Measurements from ENCODE around the gene DDTL. TPM values are rescaled to one million over a fixed set of nuclear protein-coding genes. Genes with fewer than 3 reads are reported as not detected.
"Not testable (repeated sequence)": the region's sequence is repeated elsewhere in the genome, so short reads cannot be mapped to it uniquely, and the experiment has no call there.

Gene DDTL
- total RNA-seq, 1 donor from 2014 or later = not detected

DNA sequence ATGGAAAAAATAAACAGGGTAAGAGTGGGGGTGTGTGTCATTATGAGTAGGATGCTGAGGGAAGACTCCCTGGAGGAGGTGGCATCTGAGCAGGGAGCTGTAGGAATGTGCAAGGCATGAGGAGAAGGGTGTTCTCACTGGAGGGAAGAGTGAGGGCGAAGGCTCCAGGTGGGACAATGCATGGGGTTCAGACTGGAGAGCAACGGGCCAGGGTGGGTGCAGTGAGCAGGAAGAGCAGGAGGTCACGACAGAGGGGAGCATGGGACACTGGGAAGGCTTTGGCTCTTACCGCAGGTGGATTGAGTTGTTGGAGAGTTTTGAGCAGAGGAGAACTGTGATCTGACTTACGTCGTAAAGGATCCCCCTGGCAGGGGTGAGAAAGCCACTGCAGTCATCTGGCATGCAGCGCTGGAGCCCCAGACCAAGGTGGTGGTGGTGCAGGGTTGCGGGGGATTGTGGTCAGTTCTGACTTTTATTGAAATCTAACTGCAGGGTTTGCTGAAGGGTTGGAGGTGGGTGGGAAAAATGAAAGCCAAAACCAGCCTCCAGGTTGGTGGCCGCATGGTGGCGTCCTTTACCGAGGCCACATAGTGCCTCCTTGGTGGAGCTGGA is 13.8 kb upstream of the DDTL start:
- not testable (repeated sequence) for H3K4me3 ChIP-seq (ENCODE audit: low read depth, low read length); DNase-seq (ENCODE audit: low read depth)

DNA sequence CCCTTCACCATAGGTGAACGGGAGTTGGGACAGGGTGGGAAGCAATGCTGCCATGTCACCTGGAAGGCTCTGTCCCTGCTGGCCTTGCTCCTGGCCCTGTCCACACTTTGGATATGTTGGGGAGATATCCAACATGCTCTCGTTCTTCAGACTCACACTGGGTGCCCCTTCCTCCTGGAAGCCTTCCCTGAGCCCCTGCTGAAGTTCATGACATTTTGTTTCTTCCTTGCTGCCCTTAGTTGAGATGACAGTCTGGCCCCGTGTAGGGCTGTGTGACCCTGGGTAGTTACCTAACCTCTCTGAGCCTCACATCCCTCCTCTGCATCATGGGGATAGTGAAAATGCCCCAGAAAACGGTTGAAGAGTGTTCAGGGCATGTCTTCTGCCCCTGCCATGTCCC is 13.2 kb upstream of the DDTL start:
- DNase-seq (ENCODE audit: low read depth); H3K4me3 ChIP-seq (ENCODE audit: low read depth, low read length): not testable (repeated sequence)

DNA sequence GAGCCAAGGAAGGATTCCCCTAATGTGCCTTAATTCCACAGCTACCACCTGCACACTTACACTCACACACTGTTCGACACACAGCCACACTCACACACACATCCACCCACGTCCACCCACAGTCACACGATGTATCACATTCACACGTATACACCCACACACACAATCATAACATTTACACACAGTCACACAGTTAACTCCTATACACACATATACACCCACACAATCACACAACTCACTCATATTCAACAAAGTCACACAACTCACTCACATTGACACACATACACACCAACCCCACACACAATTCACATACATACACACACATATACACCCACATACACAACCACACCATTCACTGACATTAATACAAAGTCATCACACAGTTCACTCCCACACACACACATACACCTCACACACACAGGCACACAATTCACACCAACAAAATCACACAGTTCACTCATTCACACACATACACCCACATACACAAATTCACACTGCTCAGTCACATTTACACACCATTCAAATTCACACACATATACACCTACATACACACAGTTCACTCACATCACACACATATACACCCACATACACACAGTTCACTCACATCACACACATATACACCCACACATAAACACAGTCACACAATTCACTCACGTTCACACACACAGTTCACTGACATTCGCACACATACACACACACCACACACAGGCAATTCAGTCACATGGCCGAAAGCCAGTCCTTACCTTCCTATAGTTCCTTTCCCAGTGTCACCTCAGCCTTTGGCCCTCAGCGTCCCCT is 12.3 kb upstream of the DDTL start:
- not testable (repeated sequence) for H3K4me3 ChIP-seq (ENCODE audit: low read depth, low read length); DNase-seq (ENCODE audit: low read depth)

DNA sequence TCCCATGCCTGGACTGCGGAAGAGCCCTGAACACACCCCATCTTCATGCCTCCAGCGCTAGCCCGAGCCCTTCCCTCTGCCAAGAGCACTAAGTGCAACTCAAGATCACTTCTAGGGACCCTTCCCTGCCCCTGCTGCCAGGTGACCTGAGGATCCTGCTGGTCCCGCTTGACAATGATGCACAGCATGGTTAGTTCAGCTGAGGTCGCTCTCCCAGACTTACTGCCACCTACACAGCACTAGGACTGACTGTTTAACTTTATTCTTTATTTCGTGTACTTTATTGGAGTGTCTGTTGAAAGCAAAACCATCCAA is 11.7 kb upstream of the DDTL start:
- not testable (repeated sequence) for DNase-seq (ENCODE audit: low read depth); H3K4me3 ChIP-seq (ENCODE audit: low read depth, low read length)

DNA sequence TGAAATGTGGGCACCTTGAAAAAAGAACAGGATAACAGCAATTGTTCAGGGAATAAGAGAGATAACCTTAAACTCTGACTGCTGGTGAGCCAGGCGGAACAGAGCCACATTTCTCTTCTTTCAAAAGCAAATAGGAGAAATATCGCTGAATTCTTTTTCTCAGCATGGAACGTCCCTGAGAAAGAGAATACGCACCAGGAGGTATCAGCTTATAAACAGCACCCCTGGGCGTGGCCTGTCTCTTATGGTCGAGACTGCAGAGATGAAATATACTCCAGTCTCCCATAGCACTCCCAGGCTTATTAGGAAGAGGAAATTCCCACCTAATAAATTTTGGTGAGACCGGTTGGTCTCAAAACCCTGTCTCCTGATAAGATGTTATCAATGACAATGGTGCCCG is 10.8 kb upstream of the DDTL start:
- H3K4me3 ChIP-seq (ENCODE audit: low read depth, low read length); DNase-seq (ENCODE audit: low read depth): not testable (repeated sequence)

DNA sequence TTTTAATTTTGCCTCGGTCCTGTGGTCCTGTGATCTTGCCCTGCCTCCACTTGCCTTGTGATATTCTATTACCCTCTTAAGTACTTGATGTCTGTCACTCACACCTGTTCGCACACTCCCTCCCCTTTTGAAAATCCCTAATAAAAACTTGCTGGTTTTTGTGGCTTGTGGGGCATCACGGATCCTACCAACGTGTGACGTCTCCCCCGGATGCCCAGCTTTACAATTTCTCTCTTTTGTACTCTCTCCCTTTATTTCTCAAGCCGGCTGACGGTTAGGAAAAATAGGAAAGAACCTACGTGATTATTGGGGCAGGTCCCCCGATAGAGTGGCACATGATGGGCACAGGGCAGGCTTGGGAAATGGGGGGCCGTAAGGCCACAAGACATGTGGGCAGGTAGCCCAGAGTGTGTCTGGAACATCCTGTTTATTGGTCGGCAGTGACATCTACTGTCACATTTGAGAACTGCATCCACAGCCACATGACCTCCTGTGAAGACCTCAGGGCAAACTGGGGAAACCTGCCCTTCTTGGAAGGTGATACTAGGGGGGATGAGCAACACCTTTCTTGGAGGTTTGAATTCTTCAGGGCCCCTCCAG is 10.3 kb upstream of the DDTL start:
- not testable (repeated sequence) for DNase-seq (ENCODE audit: low read depth); H3K4me3 ChIP-seq (ENCODE audit: low read depth, low read length)
- TF ChIP-seq, protein P1, sequence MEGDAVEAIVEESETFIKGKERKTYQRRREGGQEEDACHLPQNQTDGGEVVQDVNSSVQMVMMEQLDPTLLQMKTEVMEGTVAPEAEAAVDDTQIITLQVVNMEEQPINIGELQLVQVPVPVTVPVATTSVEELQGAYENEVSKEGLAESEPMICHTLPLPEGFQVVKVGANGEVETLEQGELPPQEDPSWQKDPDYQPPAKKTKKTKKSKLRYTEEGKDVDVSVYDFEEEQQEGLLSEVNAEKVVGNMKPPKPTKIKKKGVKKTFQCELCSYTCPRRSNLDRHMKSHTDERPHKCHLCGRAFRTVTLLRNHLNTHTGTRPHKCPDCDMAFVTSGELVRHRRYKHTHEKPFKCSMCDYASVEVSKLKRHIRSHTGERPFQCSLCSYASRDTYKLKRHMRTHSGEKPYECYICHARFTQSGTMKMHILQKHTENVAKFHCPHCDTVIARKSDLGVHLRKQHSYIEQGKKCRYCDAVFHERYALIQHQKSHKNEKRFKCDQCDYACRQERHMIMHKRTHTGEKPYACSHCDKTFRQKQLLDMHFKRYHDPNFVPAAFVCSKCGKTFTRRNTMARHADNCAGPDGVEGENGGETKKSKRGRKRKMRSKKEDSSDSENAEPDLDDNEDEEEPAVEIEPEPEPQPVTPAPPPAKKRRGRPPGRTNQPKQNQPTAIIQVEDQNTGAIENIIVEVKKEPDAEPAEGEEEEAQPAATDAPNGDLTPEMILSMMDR (conservative IDR thresholded peaks at IDR 0.05; ENCODE audit: low read depth, low read length) = peak; percentile 64

DNA sequence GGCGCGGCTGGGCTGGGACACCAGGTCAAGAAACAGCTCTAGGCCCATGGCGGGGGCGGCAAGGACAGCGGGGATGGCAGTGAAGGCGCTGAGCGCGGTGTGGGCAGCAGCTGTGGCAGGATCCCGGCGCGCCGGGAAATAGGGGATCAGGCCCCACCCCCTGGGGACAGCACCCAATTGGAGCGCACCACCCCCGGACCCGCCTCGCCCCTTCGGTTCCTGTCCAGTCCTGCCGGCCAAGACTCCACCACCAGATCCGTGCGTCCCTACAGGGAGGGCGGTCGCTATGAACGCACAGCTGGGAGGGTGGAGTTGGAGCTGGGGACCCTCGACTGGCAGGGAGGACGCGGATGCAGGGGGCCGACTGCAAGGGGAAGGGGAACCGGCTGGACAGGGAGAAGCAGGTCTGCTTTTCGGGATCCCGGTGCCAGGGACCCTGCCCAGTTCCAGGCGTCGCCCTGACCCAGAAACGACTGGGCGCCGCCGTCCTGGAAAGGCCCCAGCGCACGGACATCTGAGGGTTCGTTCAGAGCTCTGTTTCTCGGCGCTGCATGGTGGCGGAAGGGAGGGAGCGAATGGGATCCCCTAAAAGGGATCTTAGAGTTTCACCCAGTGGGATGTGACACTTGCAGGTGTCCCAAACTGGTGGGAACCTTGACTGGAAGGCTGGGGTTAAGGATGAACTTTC is 5.5 kb upstream of the DDTL start, which contains the start of gene GSTT2B:
GSTT2B (minus strand) TSS at position 112 of the 688 bp plus-strand sequence; CDS start at position 48, 64 bp downstream.
- not testable (repeated sequence) for H3K4me3 ChIP-seq (ENCODE audit: low read depth, low read length); DNase-seq (ENCODE audit: low read depth)

DNA sequence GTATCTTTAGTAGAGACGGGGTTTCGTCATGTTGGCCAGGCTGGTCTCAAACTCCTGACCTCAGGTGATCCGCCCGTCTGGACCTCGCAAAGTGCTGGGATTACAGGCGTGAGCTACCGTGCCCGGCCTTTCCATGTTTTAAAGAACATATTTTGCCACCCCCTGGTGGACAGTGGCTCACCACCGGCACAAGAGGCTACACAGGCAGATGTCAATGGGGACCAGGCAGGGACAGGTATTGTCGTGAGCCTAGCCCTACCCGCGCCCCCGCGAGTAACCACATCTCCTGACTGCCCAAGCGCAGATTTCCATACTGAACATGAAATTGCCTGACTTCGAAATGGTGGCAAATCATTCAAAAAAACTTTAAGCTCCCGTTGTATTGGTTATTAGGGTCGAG is 594 bp upstream of the DDTL start:
- not testable (repeated sequence) for DNase-seq (ENCODE audit: low read depth); H3K4me3 ChIP-seq (ENCODE audit: low read depth, low read length)

DNA sequence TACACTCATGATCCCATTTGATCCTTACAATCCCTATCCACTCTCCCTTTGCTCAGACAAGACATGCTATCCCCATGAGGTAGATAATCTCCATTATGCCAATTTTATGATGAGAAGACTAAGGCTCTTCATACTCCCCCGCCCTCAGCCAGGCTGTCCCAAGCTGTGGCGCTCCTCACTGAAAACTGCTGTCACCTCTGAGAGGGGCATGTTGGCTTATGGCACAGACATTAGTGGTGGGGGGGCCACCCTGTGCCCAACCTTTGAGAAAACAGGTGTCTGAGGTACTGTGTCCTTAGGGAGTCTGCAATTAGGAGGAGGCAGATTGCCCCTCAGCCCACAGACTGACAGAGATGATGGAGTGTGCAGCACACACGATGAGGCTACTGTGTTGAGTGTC is 2.4 kb downstream of the DDTL start:
- no peak for DNase-seq (ENCODE audit: low read depth)
- TF ChIP-seq, protein P1 (conservative IDR thresholded peaks at IDR 0.05; ENCODE audit: low read depth, low read length) = no peak
- no peak overlapping the region for H3K4me3 ChIP-seq (ENCODE audit: low read depth, low read length)

DNA sequence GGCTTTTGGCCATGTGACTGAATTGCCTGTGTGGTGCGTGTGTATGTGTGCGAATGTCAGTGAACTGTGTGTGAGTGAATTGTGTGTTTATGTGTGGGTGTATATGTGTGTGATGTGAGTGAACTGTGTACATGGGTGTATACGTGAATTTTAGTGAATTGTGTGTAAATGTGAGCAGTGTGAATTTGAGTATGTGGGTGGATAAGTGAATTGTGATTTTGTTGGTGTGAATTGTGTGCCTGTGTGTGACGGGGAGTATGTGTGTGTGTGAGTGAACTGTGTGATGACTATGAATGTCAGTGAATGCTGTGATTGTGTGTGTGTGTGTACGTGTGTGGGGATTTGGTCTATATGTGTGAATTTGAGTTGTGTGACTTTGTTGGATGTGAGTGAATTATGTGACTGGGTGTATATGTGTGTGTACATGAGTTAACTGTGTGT is 3.5 kb downstream of the DDTL start:
- TF ChIP-seq, protein P1 (conservative IDR thresholded peaks at IDR 0.05; ENCODE audit: low read depth, low read length) = no peak
- no peak overlapping the region for H3K4me3 ChIP-seq (ENCODE audit: low read depth, low read length)

More for the DNA sequence above, 3.5 kb downstream of the DDTL start:
- DNase-seq (ENCODE audit: low read depth) = no peak

Measured in epithelial cell of proximal tubule (primary cell).